HEK293 (cell line): ENCODE measurements around the gene TRAPPC6A.

Source experiments
- CTCF ChIA-PET: fragments of 350-600 bp; formaldehyde crosslinking; extraction: SDS; loops from one replicate; lab custom pipeline; 2021; ENCODE audit warnings: antibody characterized with exemption; lab: Yijun Ruan, JAX
- POLR2A ChIA-PET: fragments of 300-600 bp; formaldehyde crosslinking; extraction: SDS; loops from one replicate; lab custom pipeline; 2020; ENCODE audit warnings: antibody characterized with exemption, inconsistent platforms; lab: Yijun Ruan, JAX
- H3K27ac ChIP-seq: fragments of 200-500 bp; sonication (Bioruptor generic); 2 replicates; pipeline ENCODE4 v1.5.1; 2014; ENCODE audit warnings: low read depth, low read length, control low read depth, inconsistent platforms; ENCODE audit errors: extremely low read depth
- H3K36me3 ChIP-seq, 2 experiments: fragments of 200-500 bp in 1 of 2; sonication (Bioruptor generic) in 1 of 2; 1 replicate in 1 of 2; 2 replicates in 1 of 2; pipeline ENCODE4 v1.5.1; 2014 to 2017; ENCODE audit warnings: inconsistent platforms in 2 of 2, low read length in 2 of 2; ENCODE audit not compliant: control insufficient read depth in 2 of 2, insufficient read depth in 1 of 2
- H3K4me1 ChIP-seq: fragments of 200-500 bp; sonication (Bioruptor generic); 2 replicates; pipeline ENCODE4 v1.5.1; 2014; ENCODE audit warnings: mild to moderate bottlenecking, low read length, inconsistent platforms; ENCODE audit not compliant: control insufficient read depth, insufficient read depth
- H3K4me3 ChIP-seq: 2 replicates; pipeline ENCODE4 v1.5.1; 2011; ENCODE audit warnings: low read depth, mild to moderate bottlenecking, control low read depth, low read length, moderate library complexity
- H3K9me3 ChIP-seq: fragments of 200-500 bp; sonication (Bioruptor generic); 2 replicates; pipeline ENCODE4 v1.5.1; 2014; ENCODE audit warnings: low read depth, low read length, inconsistent platforms; ENCODE audit not compliant: control insufficient read depth, insufficient read depth
- EGR2 ChIP-seq: fragments of 450-650 bp; formaldehyde crosslinking; IDR thresholded peaks from 2 replicates; pipeline ENCODE4 v1.5.1; 2016; ENCODE audit warnings: low read depth, missing biosample characterization, missing genetic modification characterization
- GLIS2 ChIP-seq: fragments of 450-650 bp; formaldehyde crosslinking; IDR thresholded peaks from 2 replicates; pipeline ENCODE4 v1.5.1; 2016; ENCODE audit warnings: missing biosample characterization, missing genetic modification characterization
- KLF1 ChIP-seq: fragments of 450-650 bp; formaldehyde crosslinking; IDR thresholded peaks from 2 replicates; pipeline ENCODE4 v1.5.1; 2016; ENCODE audit warnings: missing biosample characterization, missing genetic modification characterization
- ZBTB21 ChIP-seq: fragments of 450-650 bp; formaldehyde crosslinking; IDR thresholded peaks from 2 replicates; pipeline ENCODE4 v1.5.1; 2017; ENCODE audit warnings: missing biosample characterization, missing genetic modification characterization
- ZFHX2 ChIP-seq: fragments of 450-650 bp; formaldehyde crosslinking; conservative IDR thresholded peaks from 2 replicates; pipeline ENCODE4 v1.5.1; 2016; ENCODE audit warnings: missing biosample characterization, missing genetic modification characterization
- ZIC2 ChIP-seq: fragments of 450-650 bp; formaldehyde crosslinking; IDR thresholded peaks from 2 replicates; pipeline ENCODE4 v1.5.1; 2016; ENCODE audit warnings: missing biosample characterization, missing genetic modification characterization
- ZNF174 ChIP-seq: fragments of 450-650 bp; formaldehyde crosslinking; IDR thresholded peaks from 2 replicates; pipeline ENCODE4 v1.5.0; 2017; ENCODE audit warnings: missing biosample characterization, mild to moderate bottlenecking, missing genetic modification characterization
- ZNF266 ChIP-seq: fragments of 450-650 bp; formaldehyde crosslinking; IDR thresholded peaks from 2 replicates; pipeline ENCODE4 v1.5.1; 2016; ENCODE audit warnings: missing biosample characterization, missing genetic modification characterization, low read depth
- ZNF335 ChIP-seq: fragments of 450-650 bp; formaldehyde crosslinking; conservative IDR thresholded peaks from 2 replicates; pipeline ENCODE4 v1.5.1; 2016; ENCODE audit warnings: missing biosample characterization, missing genetic modification characterization
- ZNF830 ChIP-seq: fragments of 450-650 bp; IDR thresholded peaks from 2 replicates; pipeline ENCODE4 v1.5.0; 2018; ENCODE audit warnings: missing biosample characterization, missing genetic modification characterization, low read depth, mild to moderate bottlenecking, moderate library complexity
- TF ChIP-seq, protein P1 (sequence below): fragments of 450-650 bp; formaldehyde crosslinking; IDR thresholded peaks from 2 replicates; pipeline ENCODE4 v1.5.1; 2016; ENCODE audit warnings: missing biosample characterization, missing genetic modification characterization

TRAPPC6A gene

DNA sequence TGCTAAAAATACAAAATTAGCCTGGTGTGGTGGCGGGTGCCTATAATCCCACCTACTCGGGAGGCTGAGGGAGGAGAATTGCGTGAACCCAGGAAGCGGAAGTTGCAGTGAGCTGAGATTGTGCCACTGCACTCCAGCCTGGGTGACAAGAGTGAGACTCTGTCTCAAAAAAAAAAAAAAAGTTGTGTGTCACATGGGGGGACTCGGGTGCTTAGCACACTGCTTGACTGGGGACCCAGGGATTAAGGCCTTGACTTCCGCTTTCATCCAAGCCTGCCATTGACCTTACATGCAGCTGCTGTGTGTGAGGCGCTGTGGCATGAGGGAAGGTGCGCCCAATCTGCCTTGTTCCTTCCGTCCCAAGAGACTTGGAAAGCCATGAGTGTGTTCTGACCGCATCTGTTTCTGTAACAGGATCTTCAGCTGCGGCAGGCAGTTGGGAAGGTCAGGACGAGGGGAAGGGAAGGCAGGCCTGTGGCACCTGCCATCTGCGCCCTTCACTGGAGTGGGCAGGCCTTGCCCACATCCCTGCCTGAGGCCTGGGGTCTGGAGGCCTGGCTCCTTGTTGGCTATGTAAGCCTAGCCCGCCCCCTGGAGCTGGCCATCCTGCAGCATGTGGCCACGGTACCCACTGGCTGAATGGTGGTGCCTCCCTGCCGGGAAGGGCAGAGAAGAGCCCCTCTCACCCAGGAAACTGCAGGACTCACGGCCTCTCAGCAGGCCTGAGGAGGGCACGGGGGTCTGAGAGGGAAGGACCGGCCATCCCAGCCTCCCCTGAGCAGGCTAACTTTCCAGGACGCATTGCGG, 62.0 kb downstream of the TRAPPC6A start:
- Histone ChIP-seq H3K27ac (no peak overlapping the region), H3K36me3 (no peaks in the 10 kb centered on the region; a peak in 1 of 3 replicates), H3K9me3 (no peaks in the 10 kb centered on the region), H3K4me3 (no peak overlapping the region), H3K4me1 (peaks cover 26% of the 10 kb centered on the region)
- ChIA-PET POLR2A (no interaction called here), CTCF (interaction anchor here (0.5 to 1.0 kb wide), 2 partner anchors 9 to 164 kb away, joined by 3 read pairs; no protein-coding TSS in a partner anchor)
- TF ChIP-seq ZNF830 (tag by site-specific recombination) (no peak), ZBTB21 (tag by site-specific recombination) (no peak), ZIC2 (tag by site-specific recombination) (peak; percentile 30; the same call in 1 of the 2 replicates), ZNF335 (tag by site-specific recombination) (no peak), ZNF266 (tag by site-specific recombination) (no peak), EGR2 (tag by site-specific recombination) (no peak), ZNF174 (tag by site-specific recombination) (no peak)

DNA sequence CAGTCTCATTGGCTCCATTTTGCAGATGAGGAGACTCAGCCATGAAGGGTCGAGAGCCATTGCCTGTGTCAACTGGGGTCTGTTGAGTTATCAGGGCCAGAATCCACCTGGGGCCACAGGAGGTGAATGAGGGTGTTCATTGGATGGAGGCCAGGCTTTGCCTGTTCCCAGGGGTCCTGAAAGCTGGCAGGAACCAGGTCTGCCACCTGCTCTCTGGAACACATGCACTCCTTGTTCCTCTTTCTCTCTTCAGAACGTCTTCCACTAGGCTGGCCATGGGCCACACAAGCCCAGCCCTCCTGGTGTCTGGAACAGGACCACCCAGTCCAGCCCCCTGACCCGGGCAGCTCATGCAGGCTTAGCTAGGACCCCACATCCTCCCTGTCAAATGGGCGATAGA, 63.9 kb downstream of the TRAPPC6A start:
- H3K36me3 ChIP-seq, result no peaks in the 10 kb centered on the region; a peak in 1 of 3 replicates
- H3K4me1 ChIP-seq, result peaks cover 26% of the 10 kb centered on the region
- no peak overlapping the region for H3K27ac ChIP-seq
- ChIA-PET CTCF (interaction anchor here (0.7 to 3.8 kb wide), 3 partner anchors 11 to 167 kb away, joined by 3 to 14 read pairs (median 4); no protein-coding TSS in a partner anchor), POLR2A (interaction anchor here (1.3 kb wide), 1 partner anchor 10 kb away, joined by 4 read pairs; no protein-coding TSS in a partner anchor)
- TF ChIP-seq, protein P1, sequence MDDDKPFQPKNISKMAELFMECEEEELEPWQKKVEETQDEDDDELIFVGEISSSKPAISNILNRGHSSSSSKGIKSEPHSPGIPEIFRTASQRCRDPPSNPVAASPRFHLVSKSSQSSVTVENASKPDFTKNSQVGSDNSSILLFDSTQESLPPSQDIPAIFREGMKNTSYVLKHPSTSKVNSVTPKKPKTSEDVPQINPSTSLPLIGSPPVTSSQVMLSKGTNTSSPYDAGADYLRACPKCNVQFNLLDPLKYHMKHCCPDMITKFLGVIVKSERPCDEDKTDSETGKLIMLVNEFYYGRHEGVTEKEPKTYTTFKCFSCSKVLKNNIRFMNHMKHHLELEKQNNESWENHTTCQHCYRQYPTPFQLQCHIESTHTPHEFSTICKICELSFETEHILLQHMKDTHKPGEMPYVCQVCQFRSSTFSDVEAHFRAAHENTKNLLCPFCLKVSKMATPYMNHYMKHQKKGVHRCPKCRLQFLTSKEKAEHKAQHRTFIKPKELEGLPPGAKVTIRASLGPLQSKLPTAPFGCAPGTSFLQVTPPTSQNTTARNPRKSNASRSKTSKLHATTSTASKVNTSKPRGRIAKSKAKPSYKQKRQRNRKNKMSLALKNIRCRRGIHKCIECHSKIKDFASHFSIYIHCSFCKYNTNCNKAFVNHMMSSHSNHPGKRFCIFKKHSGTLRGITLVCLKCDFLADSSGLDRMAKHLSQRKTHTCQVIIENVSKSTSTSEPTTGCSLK (tag by site-specific recombination), result no peak
- H3K4me3 ChIP-seq, result no peak overlapping the region
- no peaks in the 10 kb centered on the region for H3K9me3 ChIP-seq

DNA sequence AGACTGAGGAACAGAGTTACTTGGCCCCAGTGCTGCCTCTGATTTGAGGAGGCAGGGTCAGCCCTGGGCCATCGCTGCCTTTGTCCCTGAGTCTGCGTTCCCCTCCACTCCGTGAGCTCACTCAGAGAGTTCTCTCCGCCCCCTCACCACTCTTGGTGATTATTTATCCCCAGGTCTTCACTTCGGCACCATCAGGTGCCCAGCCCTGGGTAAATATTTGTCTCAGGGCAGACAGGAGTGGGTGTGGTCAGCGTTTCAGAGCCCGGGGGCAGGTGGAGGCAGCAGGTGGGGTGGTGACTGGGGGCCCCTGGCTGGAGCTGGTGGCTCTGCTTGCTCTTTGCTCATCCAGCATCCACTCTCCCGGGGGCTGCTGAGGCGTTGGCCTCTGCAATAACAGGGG, 64.4 kb downstream of the TRAPPC6A start:
- H3K36me3 ChIP-seq, result no peaks in the 10 kb centered on the region; a peak in 1 of 3 replicates
- POLR2A ChIA-PET, result interaction anchor here (1.3 kb wide), 1 partner anchor 10 kb away, joined by 4 read pairs; no protein-coding TSS in a partner anchor
- no peak for TF ChIP-seq GLIS2
- peak; percentile 62 for TF ChIP-seq ZFHX2 (tag by site-specific recombination)
- peak; percentile 64 for TF ChIP-seq EGR2 (tag by site-specific recombination)
- peak; percentile 77 for TF ChIP-seq KLF1 (tag by site-specific recombination)
- H3K4me3 ChIP-seq, result no peak overlapping the region
- CTCF ChIA-PET, result interaction anchor here (0.7 to 3.8 kb wide), 6 partner anchors 10 to 166 kb away, joined by 3 to 14 read pairs (median 4); no protein-coding TSS in a partner anchor
- no peaks in the 10 kb centered on the region for H3K9me3 ChIP-seq
- no peak overlapping the region for H3K27ac ChIP-seq
- H3K4me1 ChIP-seq, result peaks cover 26% of the 10 kb centered on the region
